T-cell (primary cell): ENCODE measurements around the gene DFFB. TPM values are rescaled to one million over a fixed set of nuclear protein-coding genes. Genes with fewer than 3 reads are reported as not detected.
A peak's percentile ranks its signal among the peaks of the same experiment; 100 is the strongest.
"Not testable (repeated sequence)": the region's sequence is repeated elsewhere in the genome, so short reads cannot be mapped to it uniquely, and the experiment has no call there.

Source experiments
- ATAC-seq, 4 experiments: fragments of 200-7000 bp in 3 of 4; fragments of 150-1000 bp in 1 of 4; cut with Tn5 transposase; replicated peaks in 1 of 4; 1 replicate in 3 of 4; 2 replicates in 1 of 4; pipeline ENCODE4 v1.10.0; 2021; ENCODE audit warnings: moderate library complexity in 3 of 4, mild to moderate bottlenecking in 2 of 4, moderate number of reproducible peaks in 1 of 4
- CTCF ChIA-PET, 2 donors: fragments of 300-600 bp; sonication (Branson Sonifier 250); formaldehyde crosslinking; loops; one replicate each; lab custom pipeline; 2022; ENCODE audit warnings: antibody characterized with exemption in 2 of 2; lab: Charles Lee
- POLR2A ChIA-PET, 2 donors: fragments of 300-600 bp; sonication (Branson Sonifier 250); formaldehyde crosslinking; loops; one replicate each; lab custom pipeline; 2022; ENCODE audit warnings: antibody characterized with exemption in 2 of 2; lab: Charles Lee
- DNase-seq, 35 experiments: peaks; one replicate each; pipeline versions ENCODE4 v3.0.0 to v3.0.0-alpha.2; 2013 to 2023
- H3K27ac ChIP-seq: one replicate; pipeline ENCODE4 v1.5.1; 2013; ENCODE audit warnings: low read length
- H3K27me3 ChIP-seq, 2 experiments: replicated peaks in 1 of 2; 1 replicate in 1 of 2; 2 replicates in 1 of 2; pipeline versions ENCODE4 v1.6.1 to v1.7.0; 2013; ENCODE audit warnings: low read length in 1 of 2, mixed read lengths in 1 of 2; ENCODE audit not compliant: control insufficient read depth in 2 of 2, insufficient read depth in 2 of 2; ENCODE audit errors: extremely low read depth in 1 of 2
- H3K36me3 ChIP-seq, 2 donors: 1 replicate in 1 of 2; 2 replicates in 1 of 2; pipeline versions ENCODE4 v1.6.1 to v1.7.0; 2013; ENCODE audit warnings: low read length in 1 of 2; ENCODE audit not compliant: control insufficient read depth in 2 of 2, insufficient read depth in 1 of 2; ENCODE audit errors: extremely low read depth in 1 of 2
- H3K4me1 ChIP-seq, 2 experiments: 1 replicate in 1 of 2; 2 replicates in 1 of 2; pipeline versions ENCODE4 v1.6.1 to v1.7.0; 2013; ENCODE audit warnings: low read length in 2 of 2, mixed read lengths in 1 of 2; ENCODE audit not compliant: insufficient read depth in 2 of 2, control insufficient read depth in 1 of 2; ENCODE audit errors: extremely low read depth in 1 of 2
- H3K4me3 ChIP-seq, 2 donors: 1 replicate in 1 of 2; 2 replicates in 1 of 2; pipeline versions ENCODE4 v1.5.1 to v1.7.0; 2013; ENCODE audit warnings: mild to moderate bottlenecking in 2 of 2, low read length in 1 of 2, moderate library complexity in 1 of 2; ENCODE audit not compliant: control insufficient read depth in 1 of 2; ENCODE audit errors: extremely low read depth in 1 of 2
- H3K9me3 ChIP-seq: 2 replicates; pipeline ENCODE4 v1.7.0; 2013
- H3K27ac Mint-ChIP-seq, 2 donors: one replicate each; pipeline ENCODE4 v1.8.0; 2020 to 2021; ENCODE audit warnings: mild to moderate bottlenecking in 2 of 2, mixed read lengths in 2 of 2
- H3K27me3 Mint-ChIP-seq, 2 donors: one replicate each; pipeline ENCODE4 v1.8.0; 2021 to 2022; ENCODE audit warnings: mixed read lengths in 2 of 2
- H3K36me3 Mint-ChIP-seq: one replicate; pipeline ENCODE4 v1.8.0; 2021; ENCODE audit warnings: mixed read lengths
- H3K4me1 Mint-ChIP-seq, 3 donors: one replicate each; pipeline ENCODE4 v1.8.0; 2020 to 2022; ENCODE audit warnings: mixed read lengths in 3 of 3, mild to moderate bottlenecking in 1 of 3
- H3K4me3 Mint-ChIP-seq, 3 donors: one replicate each; pipeline ENCODE4 v1.8.0; 2020 to 2022; ENCODE audit warnings: mild to moderate bottlenecking in 3 of 3, mixed read lengths in 3 of 3, moderate library complexity in 3 of 3
- H3K9me3 Mint-ChIP-seq, 3 donors: one replicate each; pipeline ENCODE4 v1.8.0; 2020 to 2022; ENCODE audit warnings: mixed read lengths in 3 of 3
- WGBS: methylation state at CpG from one replicate; pipeline ENCODE4 v1.1.5; 2013; ENCODE audit warnings: missing lambda C conversion rate; ENCODE audit not compliant: insufficient coverage; 5-methylcytosine and 5-hydroxymethylcytosine counted together
- total RNA-seq, 35 experiments: library from RNA in 6 of 35; stranded (reverse) in 6 of 35; fragments of 120-200 nt in 1 of 35; gene quantifications; one replicate each; pipeline versions ENCODE4 v1.2.1 to v1.2.4 and lab custom pipeline; 2013 to 2026

The DFFB gene, protein sequence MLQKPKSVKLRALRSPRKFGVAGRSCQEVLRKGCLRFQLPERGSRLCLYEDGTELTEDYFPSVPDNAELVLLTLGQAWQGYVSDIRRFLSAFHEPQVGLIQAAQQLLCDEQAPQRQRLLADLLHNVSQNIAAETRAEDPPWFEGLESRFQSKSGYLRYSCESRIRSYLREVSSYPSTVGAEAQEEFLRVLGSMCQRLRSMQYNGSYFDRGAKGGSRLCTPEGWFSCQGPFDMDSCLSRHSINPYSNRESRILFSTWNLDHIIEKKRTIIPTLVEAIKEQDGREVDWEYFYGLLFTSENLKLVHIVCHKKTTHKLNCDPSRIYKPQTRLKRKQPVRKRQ
- 10 to 100 TPM; 14.9 to 24.1 (median 18.5) TPM for total RNA-seq
- 15.3 TPM for total RNA-seq (2013)
- 1.8 to 25.5 (median 16.0) reads per million in 29 experiments for total RNA-seq (lab: John Stamatoyannopoulos, UW)

DNA sequence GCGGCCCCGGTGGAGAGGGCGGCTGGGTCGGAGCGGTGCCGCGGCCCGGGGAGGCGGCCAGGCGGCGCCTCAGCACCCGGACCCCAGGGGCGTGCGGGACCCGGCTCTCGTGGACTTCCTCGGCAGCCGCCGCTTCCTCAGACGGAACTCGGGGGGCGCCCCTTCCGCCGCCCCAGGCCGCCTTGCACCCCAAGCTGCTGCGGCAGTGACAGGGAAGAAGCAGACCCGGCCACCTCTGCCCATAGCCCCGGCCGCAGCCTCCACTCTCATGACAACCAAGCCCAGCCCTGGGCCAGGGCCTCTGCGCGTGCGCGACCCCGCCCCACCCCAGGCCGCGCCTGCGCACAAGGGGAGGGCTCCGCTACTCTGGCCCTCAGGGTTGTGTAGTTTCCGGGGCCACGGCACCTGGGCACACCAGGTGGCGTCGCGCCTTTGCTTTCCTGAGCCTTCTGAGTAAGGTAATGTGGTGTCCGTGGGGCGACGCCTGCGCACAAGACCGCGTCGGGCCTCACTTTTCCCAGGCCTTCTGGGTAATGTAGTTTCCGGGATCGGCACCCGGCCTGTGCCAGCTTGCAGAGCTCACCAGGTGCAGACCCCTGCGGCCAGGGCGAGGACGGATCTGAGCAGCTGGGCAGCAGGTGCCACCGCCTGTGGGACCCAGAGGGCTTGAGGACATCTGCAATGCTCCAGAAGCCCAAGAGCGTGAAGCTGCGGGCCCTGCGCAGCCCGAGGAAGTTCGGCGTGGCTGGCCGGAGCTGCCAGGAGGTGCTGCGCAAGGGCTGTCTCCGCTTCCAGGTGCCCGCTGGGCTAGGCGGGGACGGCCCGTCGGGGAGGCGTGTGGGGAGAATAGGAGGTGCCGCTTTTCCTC, at the start of gene DFFB, which contains the start of gene CEP104:
TSS of gene DFFB (plus strand) at position 554 of the 868 bp plus-strand sequence. CDS start at position 682, 128 bp downstream.
TSS of gene CEP104 (minus strand) at position 289 of the 868 bp plus-strand sequence. CDS start 4,804 bp downstream, outside the sequence.
- ATAC-seq (peak; percentile 97 to 99 (median 98)), DNase-seq (peak; percentile 91 to 99 (median 97))
- Mint-ChIP-seq H3K4me3 (peak within 1 kb of the TSS; percentile 95 to 98 (median 95)), H3K36me3 (peaks cover 3% of the 10 kb centered on the region), H3K27me3 (no peaks in the 10 kb centered on the region), H3K4me1 (peaks cover 39 to 46% (median 42%) of the 10 kb centered on the region in 3 donors), H3K27ac (peak within 1 kb of the TSS; percentile 94 to 95), H3K9me3 (no peaks in the 10 kb centered on the region)
- Histone ChIP-seq H3K36me3 (peaks cover 3% of the 10 kb centered on the region in 2 donors), H3K27ac (peak within 1 kb of the TSS; percentile 55), H3K4me1 (peaks cover 12 to 35% of the 10 kb centered on the region in 2 experiments), H3K4me3 (peak within 1 kb of the TSS; percentile 65 to 78), H3K9me3 (no peaks in the 10 kb centered on the region), H3K27me3 (peaks cover 0 to 2% of the 10 kb centered on the region in 2 experiments)
- under 1% methylated on average over 64 of the region's 73 CpGs for WGBS
- CTCF ChIA-PET: interaction anchor here in 1 of 2 donors (0.6 to 1.2 kb wide), 4 partner anchors 23 to 50 kb away, joined by 3 to 4 read pairs (median 4); no protein-coding TSS in a partner anchor
- POLR2A ChIA-PET: no interaction called here

DNA sequence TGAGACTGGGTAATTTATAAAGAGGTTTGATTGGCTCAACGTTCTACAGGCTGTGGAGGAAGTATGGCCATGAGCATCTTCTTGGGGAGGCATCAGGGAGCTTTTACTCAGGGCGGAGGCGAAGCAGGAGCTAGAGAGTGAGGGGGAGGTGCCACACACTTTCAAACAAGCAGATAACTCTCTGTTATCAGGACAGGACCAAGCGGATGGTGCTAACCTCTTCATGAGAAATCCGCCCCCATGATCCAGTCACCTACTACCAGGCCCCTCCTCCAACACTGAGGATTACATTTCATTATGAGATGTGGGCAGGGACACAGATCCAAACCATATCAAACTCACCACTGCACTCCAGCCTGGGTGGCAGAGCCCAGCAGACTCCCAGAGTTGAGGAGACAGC, 49.5 kb upstream of the DFFB start:
- Mint-ChIP-seq H3K4me3 (no peak overlapping the region), H3K27me3 (peaks cover 22 to 36% of the 10 kb centered on the region in 2 donors), H3K4me1 (peaks cover 0 to 2% (median 0%) of the 10 kb centered on the region in 3 donors), H3K27ac (no peak overlapping the region), H3K9me3 (no peaks in the 10 kb centered on the region), H3K36me3 (no peaks in the 10 kb centered on the region)
- ATAC-seq (no peak), DNase-seq (no peak)
- no peak overlapping the region for H3K4me3 ChIP-seq
- H3K4me1 ChIP-seq: peaks cover 0 to 3% of the 10 kb centered on the region in 2 experiments
- H3K36me3 ChIP-seq: no peaks in the 10 kb centered on the region
- POLR2A ChIA-PET: no interaction called here
- no peaks in the 10 kb centered on the region for H3K9me3 ChIP-seq
- no peak overlapping the region for H3K27ac ChIP-seq
- CTCF ChIA-PET: no interaction called here
- H3K27me3 ChIP-seq: peaks cover 0 to 27% of the 10 kb centered on the region in 2 experiments
- no CpG with 5 or more reads among the region's 5 CpGs for WGBS

DNA sequence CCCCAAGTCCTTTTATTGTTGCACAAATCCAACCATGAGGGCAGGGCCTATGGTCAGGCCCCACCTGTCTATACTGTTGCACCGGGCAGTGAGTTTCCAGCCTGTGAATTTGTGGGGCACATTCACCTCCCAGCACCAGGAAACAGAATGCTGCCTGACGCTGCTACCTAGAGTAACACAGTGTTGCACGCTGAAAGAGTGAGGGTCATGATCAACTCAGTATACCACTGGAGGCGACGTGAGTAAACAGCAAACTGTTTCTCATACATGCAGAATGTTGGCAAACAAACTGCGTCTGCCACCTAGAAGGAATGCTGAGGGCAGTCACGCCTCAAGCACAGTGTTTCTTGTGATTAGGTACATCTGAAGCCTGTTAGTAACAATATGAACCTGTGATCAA, 47.6 kb upstream of the DFFB start:
- ChIA-PET CTCF (no interaction called here), POLR2A (no interaction called here)
- DNase-seq: peak in 2 of 35 experiments; percentile 9 to 10
- Histone ChIP-seq H3K27me3 (peaks cover 0 to 25% of the 10 kb centered on the region in 2 experiments), H3K4me3 (no peak overlapping the region), H3K36me3 (peaks cover 5 to 7% of the 10 kb centered on the region in 2 donors), H3K27ac (no peak overlapping the region), H3K4me1 (peaks cover 0 to 3% of the 10 kb centered on the region in 2 experiments), H3K9me3 (no peaks in the 10 kb centered on the region)
- peaks cover 0 to 2% (median 0%) of the 10 kb centered on the region in 3 donors for H3K4me1 Mint-ChIP-seq
- WGBS: 78% methylated on average over 6 of the region's 7 CpGs
- peaks cover 7% of the 10 kb centered on the region for H3K36me3 Mint-ChIP-seq
- ATAC-seq: no peak
- H3K27ac Mint-ChIP-seq: no peak overlapping the region
- no peaks in the 10 kb centered on the region for H3K9me3 Mint-ChIP-seq
- peaks cover 9 to 17% of the 10 kb centered on the region in 2 donors for H3K27me3 Mint-ChIP-seq
- no peak overlapping the region for H3K4me3 Mint-ChIP-seq

DNA sequence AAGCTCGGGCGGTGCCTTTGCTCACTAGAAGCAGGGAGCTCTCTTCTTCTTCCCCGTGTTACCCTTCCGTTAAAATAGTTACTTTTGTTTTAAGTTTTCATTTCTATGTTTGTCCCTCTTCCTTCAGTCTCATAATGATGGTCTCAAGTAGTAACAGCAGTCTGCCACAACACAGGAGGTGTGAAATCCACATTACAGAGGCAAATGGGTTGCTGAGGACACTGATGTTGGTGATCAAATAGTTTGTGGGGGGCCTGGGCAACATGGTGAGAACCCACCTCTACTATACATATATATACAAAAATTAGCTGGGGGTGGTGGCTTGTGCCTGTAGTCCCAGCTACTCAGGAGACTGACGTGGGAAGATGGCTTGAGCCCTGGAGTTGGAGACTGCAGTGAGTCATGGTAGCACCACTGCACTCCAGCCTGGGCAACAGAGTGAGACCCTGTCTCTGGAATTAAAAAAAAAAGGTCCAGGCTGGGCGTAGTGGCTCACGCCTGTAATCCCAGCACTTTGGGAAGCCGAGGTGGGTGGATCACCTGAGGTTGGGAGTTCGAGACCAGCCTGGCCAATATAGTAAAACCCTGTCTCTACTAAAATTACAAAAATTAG, 47.0 kb upstream of the DFFB start:
- H3K27ac ChIP-seq, POLR2A ChIA-PET, H3K4me1 Mint-ChIP-seq, H3K9me3 ChIP-seq, H3K4me3 ChIP-seq, H3K4me3 Mint-ChIP-seq, H3K4me1 ChIP-seq, CTCF ChIA-PET, H3K9me3 Mint-ChIP-seq, H3K27ac Mint-ChIP-seq: not testable (repeated sequence)
- Mint-ChIP-seq H3K36me3 (peaks cover 11% of the 10 kb centered on the region), H3K27me3 (peaks cover 5 to 11% of the 10 kb centered on the region in 2 donors)
- ATAC-seq: peak in 2 of 4 experiments; percentile 32 to 61
- peaks cover 0 to 21% of the 10 kb centered on the region in 2 experiments for H3K27me3 ChIP-seq
- peak in 2 of 35 experiments; percentile 16 to 52 for DNase-seq
- 60% methylated on average over 1 of the region's 9 CpGs for WGBS
- H3K36me3 ChIP-seq: peaks cover 10 to 12% of the 10 kb centered on the region in 2 donors

DNA sequence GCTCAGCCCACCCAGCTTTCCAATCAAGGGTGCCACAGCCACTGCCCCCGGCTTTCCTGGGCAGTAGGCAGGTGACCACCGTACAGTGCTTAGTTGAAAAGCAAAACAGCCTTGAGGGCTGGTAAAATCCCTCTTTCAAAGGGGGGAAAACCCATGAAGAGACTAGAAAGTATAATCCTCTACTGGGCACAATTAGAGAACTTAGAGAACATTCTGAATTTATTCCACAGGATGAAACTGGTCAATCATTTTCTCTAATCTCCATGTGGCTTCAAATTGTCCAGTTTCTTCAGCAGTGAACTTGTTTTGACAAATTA, 45.7 kb upstream of the DFFB start:
- no peak overlapping the region for H3K27ac ChIP-seq
- Mint-ChIP-seq H3K27ac (no peak overlapping the region), H3K4me1 (peaks cover 0 to 2% (median 0%) of the 10 kb centered on the region in 3 donors), H3K27me3 (peaks cover 0 to 2% of the 10 kb centered on the region in 2 donors), H3K9me3 (no peaks in the 10 kb centered on the region), H3K4me3 (no peak overlapping the region), H3K36me3 (peaks cover 18% of the 10 kb centered on the region)
- peaks cover 12 to 19% of the 10 kb centered on the region in 2 donors for H3K36me3 ChIP-seq
- ChIA-PET CTCF (no interaction called here), POLR2A (no interaction called here)
- no peak overlapping the region for H3K4me3 ChIP-seq
- H3K9me3 ChIP-seq: no peaks in the 10 kb centered on the region
- peaks cover 0 to 3% of the 10 kb centered on the region in 2 experiments for H3K4me1 ChIP-seq
- H3K27me3 ChIP-seq: peaks cover 0 to 13% of the 10 kb centered on the region in 2 experiments
- DNase-seq: no peak
- 57% methylated on average over 1 of the region's 2 CpGs for WGBS
- no peak for ATAC-seq

DNA sequence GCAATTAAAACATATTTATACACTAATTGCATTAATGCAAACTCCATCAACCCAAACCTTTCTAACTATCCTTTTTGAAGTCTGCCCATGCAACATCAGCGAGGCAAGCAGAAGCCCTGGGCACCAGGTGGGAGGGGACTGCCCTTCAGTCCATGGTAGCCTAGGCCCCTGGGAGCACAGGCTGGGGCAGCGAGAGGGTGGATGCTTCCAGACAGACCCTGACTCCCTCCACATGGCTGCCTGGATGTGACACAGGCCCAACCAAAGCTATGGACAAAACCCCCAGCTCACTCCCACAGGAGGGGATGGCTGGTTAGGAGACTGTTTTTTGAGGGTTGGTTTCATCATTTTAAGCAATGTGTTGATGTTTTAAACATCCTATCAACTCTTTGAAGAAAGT, 43.2 kb upstream of the DFFB start:
- Histone ChIP-seq H3K9me3 (no peaks in the 10 kb centered on the region), H3K27ac (no peak overlapping the region), H3K4me1 (peaks cover 0 to 3% of the 10 kb centered on the region in 2 experiments), H3K27me3 (peaks cover 0 to 6% of the 10 kb centered on the region in 2 experiments), H3K36me3 (peaks cover 12 to 19% of the 10 kb centered on the region in 2 donors), H3K4me3 (no peak overlapping the region)
- H3K27ac Mint-ChIP-seq: no peak overlapping the region
- H3K36me3 Mint-ChIP-seq: peaks cover 23% of the 10 kb centered on the region
- DNase-seq: no peak
- 100% methylated on average over 1 of the region's 2 CpGs for WGBS
- no peaks in the 10 kb centered on the region for H3K9me3 Mint-ChIP-seq
- no peak for ATAC-seq
- H3K4me3 Mint-ChIP-seq: no peak overlapping the region
- H3K4me1 Mint-ChIP-seq: peaks cover 0 to 2% (median 0%) of the 10 kb centered on the region in 3 donors
- POLR2A ChIA-PET: no interaction called here
- peaks cover 0 to 2% of the 10 kb centered on the region in 2 donors for H3K27me3 Mint-ChIP-seq
- CTCF ChIA-PET: no interaction called here
